ENCODE data around the gene SLC38A6.

- TF ChIP-seq SNAI2 (CRISPR knock-in tag; IDR thresholded peaks at IDR 0.05) = no peak
- no peak for TF ChIP-seq BACH2 (CRISPR knock-in tag; IDR thresholded peaks at IDR 0.05; ENCODE audit: borderline replicate concordance)
Observed at GRCh38 chr14:60981633-60982455, 799 bp downstream of the SLC38A6 start.

Data from SK-N-SH treated with all-trans-retinoic acid at 6 μM for 48 hours (cell line).